Sciatic nerve (tissue), 2 donors: Measurements from ENCODE around the gene AFF3. TPM values are rescaled to one million over a fixed set of nuclear protein-coding genes. Genes with fewer than 3 reads are reported as not detected.
"Not testable (repeated sequence)": the region's sequence is repeated elsewhere in the genome, so short reads cannot be mapped to it uniquely, and the experiment has no call there.

ENCODE experiments used
- ATAC-seq: fragments of 200-7000 bp; cut with Tn5 transposase; one replicate; pipeline ENCODE4 v1.9.1; 2020; ENCODE audit warnings: mild to moderate bottlenecking, moderate library complexity
- DNase-seq: peaks from one replicate; pipeline ENCODE4 v3.0.0-alpha.2; 2020; ENCODE audit warnings: low spot score
- intact Hi-C: fragments of 100-400 bp; cut with DNase I; formaldehyde crosslinking; loops from one replicate; pipeline ENCODE4 v1.14.2; 2022
- total RNA-seq: library from RNA; stranded (reverse); fragmentation: NEBNext Ultra II Directional; extraction: Animal tissue kit (Norgen Biotek cat#: 25700); gene quantifications from one replicate; pipeline ENCODE4 v1.2.1, GENCODE V29; 2021
- donor health status: DM: no; HTN: no; CAD: no.
- donor health status: DM: no; HTN: no; CAD: no.

The AFF3 gene
- total RNA-seq, 1 donor from 2014 or later, result 14.2 TPM

DNA sequence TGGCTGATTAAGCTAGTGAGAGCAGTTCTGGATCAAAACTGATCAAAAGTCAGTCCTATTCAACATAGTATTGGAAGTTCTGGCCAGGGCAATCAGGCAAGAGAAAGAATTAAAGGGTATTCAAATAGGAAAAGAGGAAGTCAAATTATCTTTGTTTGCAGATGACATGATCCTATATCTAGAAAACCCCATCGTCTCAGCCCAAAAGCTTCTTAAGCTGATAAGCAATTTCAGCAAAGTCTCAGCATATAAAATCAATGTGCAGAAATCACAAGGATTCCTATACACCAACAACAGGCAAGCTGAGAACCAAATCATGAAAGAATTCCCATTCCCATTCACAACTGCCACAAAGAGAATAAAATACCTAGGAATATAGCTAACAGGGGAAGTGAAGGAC lies 368.7 kb downstream of the AFF3 start:
- intact Hi-C loops, DNase-seq, ATAC-seq: not testable (repeated sequence)

DNA sequence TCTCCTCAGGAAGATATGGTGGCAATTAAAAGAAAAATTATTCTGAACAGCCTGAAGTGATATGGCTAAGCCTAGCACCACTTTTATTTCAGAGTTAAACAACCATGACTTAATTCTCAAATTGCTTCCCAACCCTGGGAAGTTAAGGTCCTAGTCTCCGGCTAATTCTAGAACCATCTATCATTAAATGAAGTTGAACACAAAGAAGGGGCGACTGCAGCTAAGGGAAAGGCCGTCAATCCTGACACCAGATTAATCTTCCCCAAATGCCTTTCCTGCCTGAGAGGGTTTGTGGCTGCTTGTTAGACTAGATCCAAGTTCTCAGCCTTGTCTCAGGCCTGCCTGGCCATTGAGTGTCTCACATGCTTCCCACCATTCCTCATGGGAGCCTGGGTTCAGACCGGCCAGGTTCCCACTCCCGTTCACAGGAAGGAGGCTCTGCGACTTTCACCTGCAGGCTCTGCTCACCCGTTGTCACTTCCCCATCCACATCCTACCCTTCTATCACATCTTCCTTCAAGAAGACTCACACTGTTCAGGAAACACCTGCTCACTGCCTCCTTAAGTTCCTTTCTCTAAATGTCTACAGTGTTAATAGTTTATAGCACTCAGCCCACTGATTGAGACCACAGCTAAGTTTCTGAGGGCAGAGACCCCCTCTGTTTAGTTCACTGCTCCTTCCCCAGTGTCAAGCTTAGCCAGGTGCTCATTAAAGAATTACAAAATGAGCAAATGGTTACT lies 369.6 kb downstream of the AFF3 start:
- DNase-seq, result no peak
- intact Hi-C loops, result no loop called here
- no peak for ATAC-seq

DNA sequence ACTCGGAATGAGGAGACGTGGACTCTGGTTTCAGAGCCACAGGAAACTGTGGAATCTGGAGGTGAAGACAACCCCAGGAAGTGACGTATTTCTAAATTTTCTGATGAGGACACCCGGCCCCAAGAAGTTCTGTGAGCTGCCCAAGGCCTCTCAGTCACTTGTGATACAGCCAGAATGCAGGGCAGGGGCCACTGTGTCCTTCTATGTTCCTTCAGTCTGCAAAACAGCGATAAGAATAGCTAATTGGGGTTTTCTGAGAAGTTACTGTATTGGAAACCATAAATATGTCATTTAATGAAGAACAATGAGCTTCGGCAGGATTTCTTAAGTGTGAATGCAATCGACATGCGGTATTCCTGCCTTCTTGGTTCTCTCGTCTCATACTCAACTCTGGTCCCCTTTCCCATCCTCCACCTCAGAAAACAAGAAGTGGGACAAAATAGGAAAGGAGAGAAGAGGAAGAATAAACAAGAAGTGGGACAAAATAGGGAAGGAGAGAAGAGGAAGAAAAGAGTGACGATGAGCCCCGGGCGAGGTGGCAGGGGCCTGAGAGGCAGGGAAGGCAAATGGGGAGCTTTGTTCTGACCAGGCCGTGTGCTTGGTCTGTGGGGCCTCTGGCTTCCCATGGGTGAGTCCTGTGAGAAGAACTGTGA lies 370.6 kb downstream of the AFF3 start:
- intact Hi-C loops, result no loop called here
- ATAC-seq, result peak; percentile 69
- DNase-seq, result no peak

DNA sequence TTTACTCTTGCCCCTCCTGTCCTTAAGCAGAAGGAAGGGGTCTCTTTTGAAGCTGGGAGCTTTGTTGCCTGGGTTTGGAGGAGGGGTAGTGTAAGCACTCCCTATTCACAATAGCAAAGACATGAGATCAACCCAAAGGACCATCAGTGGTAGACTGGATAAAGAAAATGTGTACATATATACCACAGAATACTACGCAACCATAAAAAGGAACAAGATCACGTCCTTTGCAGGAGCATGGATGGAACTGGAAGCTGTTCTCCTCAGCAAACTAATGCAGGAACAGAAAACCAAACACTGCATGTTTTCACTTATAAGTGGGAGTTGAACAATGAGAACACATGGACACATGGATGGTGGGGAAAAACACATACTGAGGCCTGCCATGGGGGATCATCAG lies 371.5 kb downstream of the AFF3 start:
- intact Hi-C loops, result no loop called here
- no peak for ATAC-seq
- DNase-seq, result no peak

DNA sequence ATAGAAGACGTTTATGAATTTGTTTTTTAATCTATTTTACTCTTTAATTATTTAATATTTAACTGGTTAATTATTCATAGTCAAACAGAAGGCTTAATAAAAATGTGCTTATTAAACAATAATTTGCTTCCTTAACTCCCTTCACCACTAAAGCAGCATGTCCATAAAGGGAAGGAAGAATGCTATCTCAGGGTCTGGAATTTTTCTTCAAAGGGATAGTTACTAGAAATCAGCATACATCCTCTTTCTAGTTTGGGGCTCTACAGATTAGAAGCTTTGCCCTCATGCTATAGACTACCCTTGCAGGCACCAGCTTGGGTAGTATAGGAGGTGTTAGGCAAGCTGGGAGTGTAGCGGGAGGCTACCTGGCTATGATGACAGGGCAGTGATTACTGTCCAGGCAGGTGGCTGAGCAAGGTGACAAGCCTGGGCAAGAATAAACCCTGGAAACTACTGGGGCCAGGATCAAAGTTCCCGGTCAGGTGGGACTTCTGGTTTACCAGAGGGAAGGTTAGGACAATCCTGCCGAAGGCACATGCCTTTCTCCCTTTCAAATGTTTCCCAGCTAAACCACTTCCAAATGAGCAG lies 376.6 kb downstream of the AFF3 start:
- DNase-seq, result no peak
- intact Hi-C loops, result no loop called here
- ATAC-seq, result no peak

DNA sequence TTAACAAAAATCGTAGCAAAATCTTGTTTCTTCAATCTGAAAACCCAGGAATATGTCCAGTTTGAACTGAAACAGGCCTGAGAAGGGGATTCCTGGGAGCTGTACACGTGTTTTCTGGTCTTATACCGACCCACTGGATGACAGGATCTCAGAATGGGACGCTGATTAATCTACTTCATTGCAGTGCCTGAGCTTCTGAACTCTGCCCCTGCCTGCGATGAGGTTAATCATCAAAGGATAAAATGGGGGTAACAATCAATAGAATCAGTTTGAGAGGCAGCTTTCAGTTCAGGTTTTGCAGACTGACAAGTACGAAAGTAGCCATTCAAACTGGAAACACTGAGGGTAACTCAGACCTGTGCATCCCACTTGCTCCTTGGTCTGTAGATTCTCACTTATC lies 378.6 kb downstream of the AFF3 start:
- ATAC-seq, result no peak
- DNase-seq, result no peak
- intact Hi-C loops, result no loop called here

DNA sequence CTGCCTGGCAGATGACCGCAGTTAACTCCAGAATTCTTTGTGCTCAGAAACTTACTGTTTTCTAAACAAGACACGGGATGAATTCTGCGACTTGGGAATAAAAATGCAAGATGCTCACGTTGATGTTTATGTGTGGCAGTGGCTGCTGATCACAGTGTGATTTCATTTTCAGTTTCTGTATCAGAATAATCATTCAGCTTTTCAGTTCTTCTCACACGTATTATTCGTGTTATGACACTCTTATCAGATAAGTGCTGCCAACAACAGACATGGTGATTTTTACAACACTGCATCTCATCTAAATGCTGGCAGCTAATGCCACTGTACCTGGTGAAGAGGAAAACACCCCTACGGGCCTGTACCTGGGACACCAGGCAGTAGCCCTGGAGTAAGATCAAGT lies 379.7 kb downstream of the AFF3 start:
- DNase-seq (no peak), ATAC-seq (no peak)
- intact Hi-C loops, result no loop called here

DNA sequence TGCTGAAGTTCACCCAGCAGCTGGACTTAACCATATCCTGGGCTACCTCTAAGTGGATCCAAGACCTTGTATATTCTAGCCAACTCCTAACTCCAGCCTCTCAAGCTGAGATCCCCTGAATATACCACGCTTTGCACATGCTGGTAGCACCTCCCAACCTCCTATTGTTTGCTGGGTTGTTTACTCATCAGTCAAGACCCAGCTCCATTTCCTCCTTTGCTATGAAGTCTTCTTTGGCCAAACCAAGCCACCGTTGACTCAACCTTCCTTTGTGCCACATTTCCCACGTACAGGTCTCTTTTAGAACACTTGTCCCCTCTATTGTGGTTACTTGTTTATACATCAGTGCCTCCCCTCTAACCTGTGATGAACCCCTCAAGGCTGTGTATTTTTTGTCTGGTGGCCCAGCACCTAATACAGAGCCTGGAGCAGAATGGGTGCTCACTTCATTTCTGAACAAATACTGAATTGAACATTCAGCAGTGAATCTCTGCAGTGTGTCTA lies 384.7 kb downstream of the AFF3 start:
- intact Hi-C loops, result no loop called here
- ATAC-seq (no peak), DNase-seq (no peak)

DNA sequence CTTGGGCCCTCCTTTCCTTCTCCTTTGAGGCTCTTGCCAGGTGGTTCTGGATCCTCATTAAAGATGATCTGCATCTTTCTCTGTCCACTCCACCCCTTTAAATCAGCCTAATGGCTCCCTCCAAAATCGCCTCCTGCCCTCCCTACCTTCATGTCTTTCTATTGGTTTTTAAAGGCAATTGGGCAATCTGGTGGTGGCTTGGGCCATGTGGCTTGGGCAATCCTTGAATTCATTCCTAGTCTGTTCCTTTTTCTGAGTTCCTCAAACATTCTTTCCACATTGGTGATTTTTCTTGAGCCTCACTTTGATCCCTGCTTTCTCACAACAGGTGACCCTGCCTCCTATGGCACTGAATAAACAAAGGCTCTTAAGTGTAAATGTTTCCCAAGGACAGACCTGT lies 386.3 kb downstream of the AFF3 start:
- intact Hi-C loops, result no loop called here
- no peak for ATAC-seq

DNA sequence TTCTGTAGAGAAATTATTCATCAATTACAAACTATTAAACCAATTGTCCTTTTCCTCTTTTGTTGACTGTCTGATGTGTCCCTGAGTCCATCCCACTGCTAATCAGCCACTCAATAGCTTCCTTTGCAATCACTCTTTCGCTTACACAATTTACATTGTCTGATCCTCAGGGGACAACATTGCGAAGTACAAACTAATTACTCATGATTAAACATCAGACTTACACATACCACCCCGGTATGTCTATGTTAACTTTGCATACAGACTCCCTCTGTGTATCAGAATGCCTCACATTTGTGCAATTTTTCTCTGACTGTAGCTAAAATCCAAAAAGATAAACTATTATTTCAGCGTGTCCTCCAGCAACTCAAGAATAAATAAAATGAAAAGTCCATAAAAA lies 388.2 kb downstream of the AFF3 start:
- ATAC-seq (no peak), DNase-seq (no peak)
- intact Hi-C loops, result no loop called here

More for the DNA sequence above, 386.3 kb downstream of the AFF3 start:
- DNase-seq, result no peak

DNA sequence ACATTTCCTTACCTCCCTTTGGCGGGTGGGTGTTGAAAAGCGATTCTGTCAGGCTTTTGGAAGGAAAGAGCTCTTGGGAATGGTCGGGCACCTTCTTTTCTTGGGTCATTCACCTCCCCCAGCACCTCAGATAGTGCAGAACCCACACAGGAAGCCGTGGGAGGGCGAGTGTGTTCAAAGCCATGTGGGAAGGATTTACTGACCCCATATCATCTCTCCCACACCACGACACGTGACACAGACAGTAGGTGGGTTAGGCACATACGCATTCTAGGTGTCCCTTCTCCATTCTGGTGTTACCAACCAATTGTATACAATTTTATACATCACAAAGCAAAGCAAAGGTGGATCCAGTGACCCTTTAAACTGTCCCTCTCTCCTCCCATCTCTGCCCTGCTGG lies 388.9 kb downstream of the AFF3 start:
- intact Hi-C loops, result no loop called here
- ATAC-seq (no peak), DNase-seq (no peak)

DNA sequence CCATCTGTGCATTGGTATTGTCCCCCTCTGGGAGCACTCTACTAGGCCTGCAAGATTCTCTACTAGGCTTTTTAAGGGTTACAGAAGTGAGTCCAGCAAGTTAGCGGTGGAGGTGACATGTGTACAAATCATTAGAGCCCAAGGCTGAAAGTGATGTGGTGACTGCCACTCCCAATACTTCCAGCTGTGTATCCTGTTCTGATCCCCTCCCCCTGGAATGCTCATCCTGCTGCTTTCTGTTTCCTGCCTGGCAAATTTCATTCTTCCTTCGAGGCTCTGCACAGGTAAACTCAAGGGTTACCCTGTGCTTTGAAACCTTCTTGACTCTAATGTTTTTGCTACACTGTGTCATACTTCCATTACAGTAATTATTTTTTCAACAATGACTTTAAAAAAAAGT lies 394.0 kb downstream of the AFF3 start:
- intact Hi-C loops, result no loop called here
- no peak for ATAC-seq
- no peak for DNase-seq

DNA sequence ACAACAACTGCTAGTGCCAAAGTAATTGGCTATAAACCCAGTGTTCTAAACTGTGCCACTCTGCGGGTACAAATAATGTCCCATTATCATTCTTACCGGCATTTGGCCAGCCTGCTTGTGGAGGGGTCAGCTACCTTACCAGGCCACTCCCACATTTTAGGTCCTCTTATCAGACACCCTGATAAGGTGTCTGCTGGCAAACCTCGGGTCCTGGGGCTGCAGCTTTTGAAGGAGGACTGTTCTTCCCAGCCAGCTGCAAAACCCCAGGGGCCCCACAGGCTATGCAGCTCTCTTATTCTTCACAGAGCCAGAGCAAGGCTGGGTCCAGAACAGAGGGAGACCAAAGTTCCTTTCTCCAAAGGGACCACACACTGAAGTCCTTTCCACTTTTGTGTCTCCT lies 394.5 kb downstream of the AFF3 start:
- DNase-seq, result no peak
- intact Hi-C loops, result no loop called here
- ATAC-seq, result no peak

DNA sequence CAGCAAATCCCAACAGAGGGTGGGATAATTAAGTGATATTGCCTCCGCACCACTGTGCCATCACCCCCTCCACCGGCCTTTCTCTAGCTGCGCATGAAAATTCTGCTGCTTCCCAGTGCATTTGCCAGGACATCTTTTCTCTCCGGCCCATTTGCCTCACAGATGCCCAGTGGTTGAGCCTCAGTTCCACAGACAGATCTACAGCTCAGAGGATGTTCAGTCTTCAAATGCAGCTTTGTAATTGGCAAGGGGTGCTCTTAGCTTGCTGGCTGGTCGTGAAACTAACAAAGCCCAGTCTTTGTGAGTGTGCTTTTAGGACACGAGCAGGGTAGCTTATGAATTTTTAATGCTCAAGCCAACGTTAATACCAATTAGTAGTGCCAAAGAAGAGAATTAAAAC lies 399.2 kb downstream of the AFF3 start:
- ATAC-seq (no peak), DNase-seq (no peak)
- intact Hi-C loops, result no loop called here

DNA sequence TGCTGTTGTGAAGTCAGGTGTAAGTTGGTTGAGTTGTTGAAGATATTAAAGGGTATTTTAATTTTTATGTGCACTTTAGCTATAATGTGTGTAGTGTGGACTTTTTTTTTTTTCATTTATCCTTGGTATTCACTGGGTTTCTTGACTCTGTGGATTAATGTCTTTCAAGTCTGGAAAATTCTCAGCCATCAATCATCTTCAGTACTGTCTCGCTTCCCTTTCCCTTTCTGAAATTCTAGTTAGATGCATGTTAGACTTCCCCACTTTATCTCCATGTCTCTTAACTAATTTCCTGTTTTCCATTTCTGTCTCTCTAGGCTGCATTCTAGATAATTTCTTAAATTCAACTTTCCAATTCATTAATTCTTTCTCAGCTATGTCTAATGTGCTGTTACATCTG lies 404.9 kb downstream of the AFF3 start:
- DNase-seq (no peak), ATAC-seq (no peak)
- intact Hi-C loops, result no loop called here

DNA sequence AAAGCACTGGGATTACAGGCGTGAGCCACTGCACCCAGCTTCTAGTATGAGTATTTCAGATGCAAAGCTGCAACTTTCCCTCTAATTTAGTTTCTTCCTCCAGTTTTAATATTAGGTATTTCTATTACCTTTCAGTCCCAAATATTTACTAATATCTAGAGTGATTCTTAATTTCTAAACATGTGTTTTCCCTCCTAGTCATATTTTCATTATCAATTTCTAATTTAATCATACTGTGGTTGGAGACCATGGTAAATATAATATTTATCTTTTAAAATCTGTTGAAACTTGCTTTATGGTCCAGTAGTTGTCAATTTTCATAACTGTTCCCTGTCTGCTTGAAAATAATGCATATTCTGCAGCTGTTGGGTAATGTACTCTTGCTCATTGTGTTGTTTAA lies 406.6 kb downstream of the AFF3 start:
- no peak for ATAC-seq
- no peak for DNase-seq
- intact Hi-C loops, result no loop called here

DNA sequence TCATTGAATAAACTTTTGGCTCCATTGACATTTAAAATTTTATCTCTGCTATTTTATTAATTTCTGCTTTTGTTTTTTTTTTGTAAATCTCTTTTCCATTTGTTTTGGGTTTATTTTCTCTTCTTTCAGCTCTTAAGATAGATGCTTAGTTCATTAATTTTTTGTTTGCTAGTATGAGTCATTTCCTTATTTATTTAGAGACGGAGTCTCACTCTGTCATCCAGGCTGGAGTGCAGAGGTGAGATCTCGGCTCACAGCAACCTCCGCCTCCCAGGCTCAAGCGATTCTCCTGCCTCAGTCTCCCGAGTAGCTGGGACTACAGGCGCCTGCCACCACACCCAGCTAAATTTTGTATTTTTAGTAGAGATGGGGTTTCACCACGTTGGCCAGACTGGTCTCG lies 407.1 kb downstream of the AFF3 start:
- ATAC-seq, intact Hi-C loops, DNase-seq: not testable (repeated sequence)

DNA sequence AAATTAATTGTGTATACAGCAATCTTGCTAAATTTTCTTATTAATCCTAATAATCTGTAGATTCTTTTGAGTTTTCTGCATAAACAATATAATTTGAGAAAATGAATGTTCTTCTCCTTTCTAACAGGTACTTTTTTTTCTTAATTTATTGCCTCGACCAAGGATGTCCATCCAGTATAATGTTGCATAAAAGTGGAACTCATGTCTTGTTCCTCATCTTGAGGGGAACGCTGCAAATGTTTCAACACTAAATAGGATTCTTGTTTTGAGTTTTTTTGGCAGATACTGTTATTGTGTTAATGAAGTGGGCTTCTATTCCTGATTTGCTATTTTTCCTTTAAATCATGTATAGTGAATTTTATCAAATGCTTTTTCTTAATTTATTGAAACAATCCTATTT lies 408.2 kb downstream of the AFF3 start:
- ATAC-seq (no peak), DNase-seq (no peak)
- intact Hi-C loops, result no loop called here

DNA sequence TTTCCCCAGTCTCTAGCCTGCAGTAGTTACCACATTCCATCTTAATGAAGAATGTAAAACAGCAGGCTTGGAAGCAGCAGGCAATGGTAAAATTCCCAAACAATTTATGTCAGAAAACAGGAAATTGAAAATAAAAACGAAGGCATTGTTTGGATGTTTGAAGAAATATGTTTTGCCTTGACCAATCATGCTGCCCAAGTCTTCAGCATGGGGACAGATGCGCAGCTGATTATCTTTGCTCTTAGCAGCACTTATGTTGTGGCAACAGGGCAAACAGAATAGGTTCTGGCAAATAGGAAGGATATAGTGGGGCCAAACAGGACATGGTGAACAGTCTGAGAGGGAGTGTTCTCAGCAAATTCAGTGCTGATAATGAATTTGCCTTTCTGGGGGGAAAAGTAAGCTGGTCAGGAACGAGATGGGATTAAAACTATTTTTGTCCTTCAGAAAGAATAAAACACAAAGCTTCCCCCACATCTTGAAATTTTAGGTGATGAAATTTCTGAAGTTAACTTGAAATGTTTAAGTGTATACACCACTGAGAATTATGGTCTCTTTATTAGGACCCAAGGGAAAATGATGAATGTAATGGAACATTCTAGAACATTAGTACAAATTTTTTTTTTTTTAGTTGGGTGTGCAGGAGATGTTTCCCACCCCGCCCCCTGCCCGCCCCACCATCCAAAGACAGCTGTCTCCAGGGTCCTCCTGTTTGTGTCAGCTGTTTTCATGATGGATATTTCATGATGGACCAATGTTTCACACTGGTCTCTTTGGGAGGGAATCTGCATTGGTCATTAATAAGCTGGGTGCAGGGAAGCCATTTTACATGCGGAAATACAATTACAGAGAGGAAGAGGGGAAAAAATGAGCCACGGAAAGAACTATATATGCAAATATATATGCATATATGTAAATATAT lies 413.0 kb downstream of the AFF3 start:
- DNase-seq (no peak), ATAC-seq (peak; percentile 44)

More for the DNA sequence above, 413.0 kb downstream of the AFF3 start:
- intact Hi-C loops, result no loop called here
